Neural cell (in vitro differentiated cells): ENCODE results near the gene NUBPL. TPM values are rescaled to one million over a fixed set of nuclear protein-coding genes. Genes with fewer than 3 reads are reported as not detected.

Source experiments
- H2AFZ ChIP-seq: fragments of 200-600, 300-800 bp; sonication (generic), shearing (Covaris generic); 2 replicates; pipeline ENCODE4 v1.6.0; 2014; ENCODE audit warnings: low read depth, mild to moderate bottlenecking, antibody characterized with exemption, low read length, moderate library complexity
- H3F3A ChIP-seq: fragments of 200-600 bp; shearing (Covaris generic); 2 replicates; pipeline ENCODE4 v1.6.1; 2016; ENCODE audit warnings: mild to moderate bottlenecking, moderate library complexity, mixed read lengths, antibody characterized with exemption, low read length; ENCODE audit not compliant: insufficient read depth, poor library complexity, severe bottlenecking
- H3K27ac ChIP-seq: fragments of 200-600, 300-800 bp; sonication (generic), shearing (Covaris generic); 2 replicates; pipeline ENCODE4 v1.5.1; 2014; ENCODE audit warnings: mild to moderate bottlenecking, low read length, moderate library complexity
- H3K27me3 ChIP-seq: fragments of 300-800, 200-600 bp; sonication (generic), shearing (Covaris generic); 2 replicates; pipeline ENCODE4 v1.6.0; 2014; ENCODE audit warnings: mild to moderate bottlenecking, low read depth, low read length, moderate library complexity; ENCODE audit not compliant: insufficient read depth
- H3K36me3 ChIP-seq: fragments of 300-800, 200-600 bp; sonication (generic), shearing (Covaris generic); 2 replicates; pipeline ENCODE4 v1.5.1; 2014; ENCODE audit warnings: mild to moderate bottlenecking, antibody characterized with exemption, low read length, moderate library complexity; ENCODE audit not compliant: insufficient read depth
- H3K4me2 ChIP-seq: fragments of 300-800, 200-600 bp; sonication (generic), shearing (Covaris generic); 2 replicates; pipeline ENCODE4 v1.6.0; 2014; ENCODE audit warnings: mild to moderate bottlenecking, low read length
- H3K4me3 ChIP-seq: fragments of 300-800, 200-600 bp; sonication (generic), shearing (Covaris generic); 2 replicates; pipeline ENCODE4 v1.5.1; 2014; ENCODE audit warnings: mild to moderate bottlenecking, low read length, moderate library complexity
- H3K79me2 ChIP-seq: fragments of 200-600 bp; shearing (Covaris generic); replicated peaks from 2 replicates; pipeline ENCODE4 v1.6.0; 2014; ENCODE audit warnings: mild to moderate bottlenecking, low read length, moderate library complexity; ENCODE audit not compliant: insufficient read depth
- H3K9ac ChIP-seq: fragments of 300-800, 200-600 bp; sonication (generic), shearing (Covaris generic); 2 replicates; pipeline ENCODE4 v1.6.1; 2016; ENCODE audit warnings: mild to moderate bottlenecking, low read length, mixed read lengths
- H3K9me2 ChIP-seq: fragments of 200-600 bp; shearing (Covaris generic); 2 replicates; pipeline ENCODE4 v1.6.1; 2016; ENCODE audit warnings: mild to moderate bottlenecking, low read length, mixed read lengths; ENCODE audit not compliant: insufficient read depth
- H3K9me3 ChIP-seq: fragments of 200-600, 300-800 bp; sonication (generic), shearing (Covaris generic); 2 replicates; pipeline ENCODE4 v1.6.1; 2016; ENCODE audit warnings: mild to moderate bottlenecking, mixed run types, low read length, moderate library complexity, mixed read lengths
- H4K20me1 ChIP-seq: fragments of 200-600 bp; shearing (Covaris generic); 2 replicates; pipeline ENCODE4 v1.6.1; 2016; ENCODE audit warnings: mild to moderate bottlenecking, mixed run types; ENCODE audit not compliant: insufficient read depth
- EZH2 ChIP-seq: fragments of 200-600, 300-800 bp; shearing (Covaris generic), sonication (generic); IDR thresholded peaks from 2 replicates; pipeline ENCODE4 v1.6.1; 2014; ENCODE audit warnings: antibody characterized with exemption, low read length, borderline replicate concordance, mild to moderate bottlenecking; ENCODE audit not compliant: insufficient read depth, poor library complexity, severe bottlenecking
- RAD21 ChIP-seq: fragments of 450-650 bp; conservative IDR thresholded peaks from 2 replicates; pipeline ENCODE4 v1.6.1; 2014; ENCODE audit warnings: antibody characterized with exemption, mild to moderate bottlenecking, moderate library complexity
- polyA plus RNA-seq: library from polyadenylated mRNA; depleted of rRNA; stranded (reverse); fragments of >200 nt; gene quantifications from 2 replicates; pipeline ENCODE4 v1.2.3, GENCODE V29; 2014
- small RNA-seq, 3 experiments: library from RNA; depleted of rRNA; stranded (forward); fragments of <200 nt; gene quantifications; one replicate each; pipeline ENCODE3, GENCODE V24; 2012
- TF ChIP-seq, protein P1 (sequence below): fragments of 450-650 bp; IDR thresholded peaks from 2 replicates; pipeline ENCODE4 v1.5.1; 2014; ENCODE audit warnings: antibody characterized with exemption, mild to moderate bottlenecking, moderate library complexity; ENCODE audit not compliant: poor library complexity, severe bottlenecking

NUBPL gene
- polyA plus RNA-seq, 1 donor from 2014 or later: 3.1 TPM

DNA sequence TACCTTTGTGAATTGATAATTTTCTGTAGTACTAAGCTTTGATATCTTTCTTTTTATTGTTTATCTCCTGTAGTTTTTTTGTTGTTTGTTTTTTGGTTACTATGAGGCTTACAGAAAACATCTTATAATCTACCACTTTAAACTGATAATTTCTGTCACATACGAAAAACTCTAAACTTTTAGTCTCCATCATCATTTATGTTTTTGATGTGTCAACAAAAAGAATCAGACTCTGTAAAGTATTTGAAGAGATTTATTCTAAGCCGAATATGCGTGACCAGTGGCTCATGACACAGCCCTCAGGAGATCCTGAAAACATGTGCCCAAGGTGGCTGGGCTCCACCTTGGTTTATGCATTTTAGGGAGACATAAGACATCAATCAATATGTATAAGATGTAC is 348.8 kb downstream of the NUBPL start:
- TF ChIP-seq, protein P1, sequence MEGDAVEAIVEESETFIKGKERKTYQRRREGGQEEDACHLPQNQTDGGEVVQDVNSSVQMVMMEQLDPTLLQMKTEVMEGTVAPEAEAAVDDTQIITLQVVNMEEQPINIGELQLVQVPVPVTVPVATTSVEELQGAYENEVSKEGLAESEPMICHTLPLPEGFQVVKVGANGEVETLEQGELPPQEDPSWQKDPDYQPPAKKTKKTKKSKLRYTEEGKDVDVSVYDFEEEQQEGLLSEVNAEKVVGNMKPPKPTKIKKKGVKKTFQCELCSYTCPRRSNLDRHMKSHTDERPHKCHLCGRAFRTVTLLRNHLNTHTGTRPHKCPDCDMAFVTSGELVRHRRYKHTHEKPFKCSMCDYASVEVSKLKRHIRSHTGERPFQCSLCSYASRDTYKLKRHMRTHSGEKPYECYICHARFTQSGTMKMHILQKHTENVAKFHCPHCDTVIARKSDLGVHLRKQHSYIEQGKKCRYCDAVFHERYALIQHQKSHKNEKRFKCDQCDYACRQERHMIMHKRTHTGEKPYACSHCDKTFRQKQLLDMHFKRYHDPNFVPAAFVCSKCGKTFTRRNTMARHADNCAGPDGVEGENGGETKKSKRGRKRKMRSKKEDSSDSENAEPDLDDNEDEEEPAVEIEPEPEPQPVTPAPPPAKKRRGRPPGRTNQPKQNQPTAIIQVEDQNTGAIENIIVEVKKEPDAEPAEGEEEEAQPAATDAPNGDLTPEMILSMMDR: no peak
- TF ChIP-seq RAD21 (no peak), EZH2 (no peak)
- Histone ChIP-seq H3K9me3 (no peaks in the 10 kb centered on the region), H3K4me2 (no peak overlapping the region), H3K36me3 (no peaks in the 10 kb centered on the region), H3K27ac (no peak overlapping the region), H2AFZ (no peak overlapping the region), H3K9me2 (no peaks in the 10 kb centered on the region), H3K9ac (no peak overlapping the region), H3K27me3 (no peaks in the 10 kb centered on the region), H4K20me1 (no peaks in the 10 kb centered on the region), H3K79me2 (no peaks in the 10 kb centered on the region), H3F3A (no peaks in the 10 kb centered on the region), H3K4me3 (no peak overlapping the region)

Small RNA genes lying within 50 kb of the gene (small RNA-seq; reads per million reads assigned to genes)
- gene RNU6-455P (0 reads per million in 3 experiments), gene RNU6-602P (0 to 0.08 (median 0) reads per million in 3 experiments)

Other genes with a start within 250 kb of the NUBPL start
- gene HEATR5A, start 140.9 kb upstream of the NUBPL start, polyA plus RNA-seq: 2.1 and 5.2 TPM in 2 replicates
- gene DTD2, start 103.9 kb upstream of the NUBPL start, polyA plus RNA-seq: 35.7 and 38.8 TPM in 2 replicates
- gene GPR33, start 73.4 kb upstream of the NUBPL start, polyA plus RNA-seq: not detected in 2 replicates